ENCODE data around the gene MED16.

DNA sequence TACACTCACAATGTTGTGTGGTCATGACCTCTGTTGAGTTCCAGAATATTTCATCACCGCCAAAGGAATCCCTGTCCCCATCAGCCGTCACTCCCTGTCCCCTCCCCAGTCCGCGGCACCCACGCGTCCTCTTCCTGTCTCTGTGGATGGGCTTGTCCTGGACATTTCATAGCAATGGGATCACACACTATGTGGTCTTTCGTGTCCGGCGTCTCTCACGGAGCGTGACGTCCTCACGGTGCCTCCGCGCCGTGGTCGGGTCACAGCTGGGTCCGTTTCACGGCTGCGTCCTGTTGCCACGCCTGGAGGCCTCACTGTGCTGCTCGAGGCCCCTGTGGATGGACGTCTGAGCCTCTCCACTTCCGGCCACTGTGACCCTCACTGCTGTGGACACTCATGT lies 58.8 kb downstream of the MED16 start:
- TF ChIP-seq, protein P1, sequence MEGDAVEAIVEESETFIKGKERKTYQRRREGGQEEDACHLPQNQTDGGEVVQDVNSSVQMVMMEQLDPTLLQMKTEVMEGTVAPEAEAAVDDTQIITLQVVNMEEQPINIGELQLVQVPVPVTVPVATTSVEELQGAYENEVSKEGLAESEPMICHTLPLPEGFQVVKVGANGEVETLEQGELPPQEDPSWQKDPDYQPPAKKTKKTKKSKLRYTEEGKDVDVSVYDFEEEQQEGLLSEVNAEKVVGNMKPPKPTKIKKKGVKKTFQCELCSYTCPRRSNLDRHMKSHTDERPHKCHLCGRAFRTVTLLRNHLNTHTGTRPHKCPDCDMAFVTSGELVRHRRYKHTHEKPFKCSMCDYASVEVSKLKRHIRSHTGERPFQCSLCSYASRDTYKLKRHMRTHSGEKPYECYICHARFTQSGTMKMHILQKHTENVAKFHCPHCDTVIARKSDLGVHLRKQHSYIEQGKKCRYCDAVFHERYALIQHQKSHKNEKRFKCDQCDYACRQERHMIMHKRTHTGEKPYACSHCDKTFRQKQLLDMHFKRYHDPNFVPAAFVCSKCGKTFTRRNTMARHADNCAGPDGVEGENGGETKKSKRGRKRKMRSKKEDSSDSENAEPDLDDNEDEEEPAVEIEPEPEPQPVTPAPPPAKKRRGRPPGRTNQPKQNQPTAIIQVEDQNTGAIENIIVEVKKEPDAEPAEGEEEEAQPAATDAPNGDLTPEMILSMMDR (IDR thresholded peaks at IDR 0.05 in 8 of 11, conservative IDR thresholded peaks at IDR 0.05 in 3 of 11) = no peak
- TF ChIP-seq POLR2A (IDR thresholded peaks at IDR 0.05) = no peak
